SK-N-SH (cell line): ENCODE data around the gene GFRA3. TPM values are rescaled to one million over a fixed set of nuclear protein-coding genes. Genes with fewer than 3 reads are reported as not detected.

Experiments used
- CTCF ChIA-PET: fragments of 300-600, 350-600 bp; formaldehyde crosslinking; extraction: SDS; loops from one replicate; lab custom pipeline; 2021; lab: Yijun Ruan, JAX
- POLR2A ChIA-PET: fragments of 350-600 bp; sonication (Branson Sonifier 250); formaldehyde crosslinking; extraction: SDS; loops from one replicate; lab custom pipeline; 2020; ENCODE audit warnings: antibody characterized with exemption, inconsistent platforms; lab: Yijun Ruan, JAX
- DNase-seq: peaks from one replicate; pipeline ENCODE4 v3.0.0; 2012
- H2AFZ ChIP-seq: fragments of 200-600 bp; sonication (generic); 2 replicates; pipeline ENCODE4 v1.8.1; 2016; ENCODE audit warnings: antibody characterized with exemption, mild to moderate bottlenecking, low read depth
- H3F3A ChIP-seq: fragments of 200-600 bp; sonication (generic); replicated peaks from 2 replicates; pipeline ENCODE3; 2016; ENCODE audit warnings: antibody characterized with exemption, mild to moderate bottlenecking; ENCODE audit not compliant: insufficient read depth
- H3K27ac ChIP-seq, 2 experiments: fragments of 200-500 bp in 1 of 2; fragments of 200-600 bp in 1 of 2; sonication (Bioruptor generic) in 1 of 2; sonication (generic), shearing (Covaris generic) in 1 of 2; 2 replicates each; pipeline versions ENCODE4 v1.5.1 to v1.6.1; 2014 to 2016; ENCODE audit warnings: low read depth in 2 of 2, inconsistent platforms in 1 of 2, low read length in 1 of 2, mild to moderate bottlenecking in 1 of 2, mixed read lengths in 1 of 2
- H3K27me3 ChIP-seq: fragments of 200-600 bp; sonication (generic), shearing (Covaris generic); 2 replicates; pipeline ENCODE4 v1.6.1; 2016; ENCODE audit warnings: mixed run types; ENCODE audit not compliant: insufficient read depth
- H3K36me3 ChIP-seq, 2 experiments: fragments of 200-500 bp in 1 of 2; fragments of 200-600 bp in 1 of 2; sonication (Bioruptor generic) in 1 of 2; sonication (generic) in 1 of 2; replicated peaks in 1 of 2; 2 replicates each; pipeline versions ENCODE3 to v1.5.1; 2014 to 2016; ENCODE audit warnings: low read length in 1 of 2, mild to moderate bottlenecking in 1 of 2; ENCODE audit not compliant: insufficient read depth in 2 of 2, control insufficient read depth in 1 of 2
- H3K4me1 ChIP-seq, 2 experiments: fragments of 200-500 bp in 1 of 2; fragments of 200-600 bp in 1 of 2; sonication (Bioruptor generic) in 1 of 2; sonication (generic), shearing (Covaris generic) in 1 of 2; 2 replicates each; pipeline versions ENCODE4 v1.5.1 to v1.6.1; 2014 to 2016; ENCODE audit warnings: low read depth in 1 of 2, low read length in 1 of 2, mixed run types in 1 of 2; ENCODE audit not compliant: insufficient read depth in 2 of 2, control insufficient read depth in 1 of 2
- H3K4me2 ChIP-seq: fragments of 200-600 bp; sonication (generic), shearing (Covaris generic); 2 replicates; pipeline ENCODE4 v1.6.1; 2017; ENCODE audit warnings: mixed run types
- H3K4me3 ChIP-seq, 2 experiments: fragments of 200-500 bp in 1 of 2; fragments of 200-600 bp in 1 of 2; sonication (Bioruptor generic) in 1 of 2; sonication (generic), shearing (Covaris generic) in 1 of 2; 2 replicates each; pipeline versions ENCODE4 v1.5.1 to v1.8.1; 2014 to 2016; ENCODE audit warnings: low read depth in 2 of 2, inconsistent platforms in 1 of 2, low read length in 1 of 2, mild to moderate bottlenecking in 1 of 2, mixed read lengths in 1 of 2, moderate library complexity in 1 of 2
- H3K79me2 ChIP-seq: fragments of 200-600 bp; sonication (generic); 2 replicates; pipeline ENCODE4 v1.8.1; 2017; ENCODE audit warnings: mild to moderate bottlenecking; ENCODE audit not compliant: insufficient read depth
- H3K9ac ChIP-seq: fragments of 200-600 bp; sonication (generic); 2 replicates; pipeline ENCODE4 v1.6.1; 2017; ENCODE audit warnings: mixed run types
- H3K9me2 ChIP-seq: fragments of 200-600 bp; sonication (generic); 2 replicates; pipeline ENCODE4 v1.6.1; 2017; ENCODE audit warnings: mixed run types
- H3K9me3 ChIP-seq: fragments of 200-600 bp; sonication (generic); 2 replicates; pipeline ENCODE4 v1.6.1; 2017; ENCODE audit warnings: mixed run types, mild to moderate bottlenecking, moderate library complexity
- H4K20me1 ChIP-seq: fragments of 200-600 bp; sonication (generic); 2 replicates; pipeline ENCODE4 v1.6.1; 2017; ENCODE audit warnings: mild to moderate bottlenecking, mixed run types; ENCODE audit not compliant: insufficient read depth
- EZH2phosphoT487 ChIP-seq: fragments of 200-600 bp; sonication (generic); IDR thresholded peaks from 2 replicates; pipeline ENCODE4 v1.6.1; 2017; ENCODE audit warnings: low read depth, mixed run types, mild to moderate bottlenecking, antibody characterized with exemption, moderate library complexity, borderline replicate concordance
- FOSL2 ChIP-seq: IDR thresholded peaks from 2 replicates; pipeline ENCODE4 v1.4.0; 2012; ENCODE audit warnings: low read depth, mild to moderate bottlenecking, moderate library complexity, borderline replicate concordance
- FOXM1 ChIP-seq: IDR thresholded peaks from 2 replicates; pipeline ENCODE4 v1.4.0; 2012; ENCODE audit warnings: low read depth, mild to moderate bottlenecking
- GABPA ChIP-seq: IDR thresholded peaks from 2 replicates; pipeline ENCODE4 v1.4.0; 2012; ENCODE audit warnings: low read depth, mild to moderate bottlenecking
- MXI1 ChIP-seq: IDR thresholded peaks from 2 replicates; pipeline ENCODE4 v1.6.1; 2012; ENCODE audit warnings: mild to moderate bottlenecking, low read depth, low read length, improper control_type of control experiment
- NRF1 ChIP-seq: IDR thresholded peaks from 2 replicates; pipeline ENCODE4 v1.6.1; 2012; ENCODE audit warnings: low read depth, mild to moderate bottlenecking, low read length
- POLR2AphosphoS5 ChIP-seq: IDR thresholded peaks from 2 replicates; pipeline ENCODE4 v1.6.1; 2012; ENCODE audit warnings: low read depth, low read length
- RCOR1 ChIP-seq: fragments of 150-350 bp; IDR thresholded peaks from 2 replicates; pipeline ENCODE4 v1.6.1; 2017; ENCODE audit warnings: antibody characterized with exemption, low read length
- RFX5 ChIP-seq: IDR thresholded peaks from 2 replicates; pipeline ENCODE4 v1.6.1; 2012; ENCODE audit warnings: mild to moderate bottlenecking, improper control_type of control experiment, low read length
- SIN3A ChIP-seq: IDR thresholded peaks from 2 replicates; pipeline ENCODE4 v1.6.1; 2012; ENCODE audit warnings: low read depth, mild to moderate bottlenecking, low read length, moderate library complexity, borderline replicate concordance
- SMC3 ChIP-seq: IDR thresholded peaks from 2 replicates; pipeline ENCODE4 v1.6.1; 2012; ENCODE audit warnings: low read depth, low read length, improper control_type of control experiment
- TCF12 ChIP-seq: IDR thresholded peaks from 2 replicates; pipeline ENCODE4 v1.4.0; 2012
- YY1 ChIP-seq: IDR thresholded peaks from 2 replicates; pipeline ENCODE4 v1.4.0; 2012; ENCODE audit warnings: low read depth, mild to moderate bottlenecking
- polyA plus RNA-seq, 3 experiments: library from polyadenylated mRNA; depleted of rRNA; stranded (reverse); fragments of >200 nt; gene quantifications; 2 replicates each; pipeline ENCODE4 v1.2.3, GENCODE V29; 2012
- TF ChIP-seq, protein P1 (sequence below): fragments of 150-350 bp; IDR thresholded peaks from 2 replicates; pipeline ENCODE4 v1.6.1; 2016; ENCODE audit warnings: mild to moderate bottlenecking, low read depth, low read length
- TF ChIP-seq, protein P2 (sequence below): IDR thresholded peaks from 2 replicates; pipeline ENCODE4 v1.4.0; 2012; ENCODE audit warnings: low read depth, borderline replicate concordance
- TF ChIP-seq, protein P3 (sequence below): IDR thresholded peaks from 2 replicates; pipeline ENCODE4 v1.4.0; 2012; ENCODE audit warnings: low read depth, borderline replicate concordance
- TF ChIP-seq, protein P4 (sequence below): IDR thresholded peaks from 2 replicates; pipeline ENCODE4 v1.4.0; 2012; ENCODE audit warnings: low read depth
- TF ChIP-seq, protein P5 (sequence below): IDR thresholded peaks from 2 replicates; pipeline ENCODE4 v1.6.1; 2012; ENCODE audit warnings: mild to moderate bottlenecking, low read depth, low read length, moderate library complexity
- TF ChIP-seq, protein P6 (sequence below): IDR thresholded peaks from 2 replicates; pipeline ENCODE4; 2012
- TF ChIP-seq, protein P7 (sequence below): fragments of 200-600 bp; sonication (generic); IDR thresholded peaks from 2 replicates; pipeline ENCODE4 v1.6.1; 2017; ENCODE audit warnings: antibody characterized with exemption, mild to moderate bottlenecking, moderate library complexity

The GFRA3 gene
- polyA plus RNA-seq, 1 of the 3 experiments (the other 2 are of a cell fraction): 0.15 TPM

DNA sequence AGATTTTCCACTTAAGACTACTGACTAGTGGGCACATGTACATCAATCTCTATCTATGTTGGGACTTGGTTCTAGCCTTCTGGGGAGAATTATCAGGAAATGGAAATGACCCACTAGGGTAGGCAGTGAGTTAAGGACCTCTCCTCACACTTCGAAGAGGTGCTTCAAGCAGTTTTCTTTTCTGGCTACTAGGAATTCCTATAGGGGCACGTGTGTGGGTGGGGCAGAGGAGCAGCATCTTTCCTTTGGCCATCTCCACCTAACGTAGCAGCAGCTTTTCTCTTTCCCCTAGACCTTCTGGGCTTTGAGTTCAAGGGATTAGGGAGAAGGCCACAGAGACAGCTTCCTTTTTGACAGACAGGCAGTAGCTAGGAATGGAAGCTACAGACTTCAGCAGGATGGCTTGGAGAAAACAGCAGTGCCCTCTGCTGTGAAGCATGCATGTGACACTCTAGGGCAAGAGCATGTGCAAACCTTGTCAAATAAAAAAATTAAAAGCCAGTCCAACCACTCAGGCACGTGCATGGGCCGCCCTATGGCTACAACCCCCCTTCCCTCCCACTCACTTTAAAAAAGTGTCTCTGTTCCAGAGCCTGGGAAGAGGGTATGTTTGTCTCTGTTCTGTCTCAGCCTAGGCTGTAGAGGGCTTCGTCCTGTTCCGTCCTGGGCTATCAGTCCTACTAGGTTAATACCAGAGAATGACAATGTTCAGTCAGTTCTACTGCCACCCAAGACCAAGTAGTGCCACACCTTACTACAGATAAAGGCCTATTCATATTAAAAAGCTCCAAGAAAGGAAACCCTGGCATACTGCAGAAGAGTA is 8.7 kb upstream of the GFRA3 start (continued):
- TF ChIP-seq, protein P1, sequence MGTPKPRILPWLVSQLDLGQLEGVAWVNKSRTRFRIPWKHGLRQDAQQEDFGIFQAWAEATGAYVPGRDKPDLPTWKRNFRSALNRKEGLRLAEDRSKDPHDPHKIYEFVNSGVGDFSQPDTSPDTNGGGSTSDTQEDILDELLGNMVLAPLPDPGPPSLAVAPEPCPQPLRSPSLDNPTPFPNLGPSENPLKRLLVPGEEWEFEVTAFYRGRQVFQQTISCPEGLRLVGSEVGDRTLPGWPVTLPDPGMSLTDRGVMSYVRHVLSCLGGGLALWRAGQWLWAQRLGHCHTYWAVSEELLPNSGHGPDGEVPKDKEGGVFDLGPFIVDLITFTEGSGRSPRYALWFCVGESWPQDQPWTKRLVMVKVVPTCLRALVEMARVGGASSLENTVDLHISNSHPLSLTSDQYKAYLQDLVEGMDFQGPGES: no peak
- TF ChIP-seq POLR2AphosphoS5: no peak
- no peak for TF ChIP-seq NRF1
- TF ChIP-seq, protein P2, sequence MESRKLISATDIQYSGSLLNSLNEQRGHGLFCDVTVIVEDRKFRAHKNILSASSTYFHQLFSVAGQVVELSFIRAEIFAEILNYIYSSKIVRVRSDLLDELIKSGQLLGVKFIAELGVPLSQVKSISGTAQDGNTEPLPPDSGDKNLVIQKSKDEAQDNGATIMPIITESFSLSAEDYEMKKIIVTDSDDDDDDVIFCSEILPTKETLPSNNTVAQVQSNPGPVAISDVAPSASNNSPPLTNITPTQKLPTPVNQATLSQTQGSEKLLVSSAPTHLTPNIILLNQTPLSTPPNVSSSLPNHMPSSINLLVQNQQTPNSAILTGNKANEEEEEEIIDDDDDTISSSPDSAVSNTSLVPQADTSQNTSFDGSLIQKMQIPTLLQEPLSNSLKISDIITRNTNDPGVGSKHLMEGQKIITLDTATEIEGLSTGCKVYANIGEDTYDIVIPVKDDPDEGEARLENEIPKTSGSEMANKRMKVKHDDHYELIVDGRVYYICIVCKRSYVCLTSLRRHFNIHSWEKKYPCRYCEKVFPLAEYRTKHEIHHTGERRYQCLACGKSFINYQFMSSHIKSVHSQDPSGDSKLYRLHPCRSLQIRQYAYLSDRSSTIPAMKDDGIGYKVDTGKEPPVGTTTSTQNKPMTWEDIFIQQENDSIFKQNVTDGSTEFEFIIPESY: no peak
- no peak for TF ChIP-seq GABPA
- no peak for TF ChIP-seq SIN3A
- TF ChIP-seq YY1: no peak
- TF ChIP-seq MXI1: peak; percentile 97
- TF ChIP-seq EZH2phosphoT487: no peak

DNA sequence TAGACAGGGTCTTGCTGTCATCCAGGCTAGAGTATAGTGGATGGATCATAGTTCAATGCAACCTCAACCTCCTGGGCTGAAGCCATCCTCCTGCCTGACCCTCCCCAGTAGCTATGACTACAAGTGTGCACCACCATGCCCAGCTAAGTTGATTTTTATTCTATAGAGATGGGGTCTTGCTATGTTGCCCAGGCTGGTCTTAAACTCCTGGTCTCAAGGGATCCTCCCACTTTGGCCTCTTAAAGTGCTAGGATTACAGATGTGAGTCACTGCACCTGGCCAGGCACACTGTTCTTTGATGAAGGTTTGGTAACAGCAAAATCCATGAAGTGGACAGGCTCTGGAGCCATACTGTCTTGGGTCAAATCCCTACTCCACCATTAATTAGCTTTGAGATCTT is 6.5 kb upstream of the GFRA3 start:
- CTCF ChIA-PET: interaction anchor here (0.5 to 6.7 kb wide), 6 partner anchors 58 to 101 kb away, joined by 3 to 125 read pairs (median 4); partner anchors contain the start of gene KIF20A
- Histone ChIP-seq H4K20me1 (no peaks in the 10 kb centered on the region), H3K9ac (no peak overlapping the region), H3K4me3 (no peak overlapping the region), H2AFZ (no peak overlapping the region), H3K9me2 (no peaks in the 10 kb centered on the region), H3F3A (no peaks in the 10 kb centered on the region), H3K27ac (no peak overlapping the region), H3K27me3 (no peaks in the 10 kb centered on the region), H3K79me2 (no peaks in the 10 kb centered on the region), H3K36me3 (no peaks in the 10 kb centered on the region), H3K4me1 (peaks cover 0 to 6% of the 10 kb centered on the region in 2 experiments; a peak in 1 of 4 replicates), H3K4me2 (no peak overlapping the region), H3K9me3 (no peaks in the 10 kb centered on the region)
- TF ChIP-seq RFX5: no peak
- TF ChIP-seq, protein P3, sequence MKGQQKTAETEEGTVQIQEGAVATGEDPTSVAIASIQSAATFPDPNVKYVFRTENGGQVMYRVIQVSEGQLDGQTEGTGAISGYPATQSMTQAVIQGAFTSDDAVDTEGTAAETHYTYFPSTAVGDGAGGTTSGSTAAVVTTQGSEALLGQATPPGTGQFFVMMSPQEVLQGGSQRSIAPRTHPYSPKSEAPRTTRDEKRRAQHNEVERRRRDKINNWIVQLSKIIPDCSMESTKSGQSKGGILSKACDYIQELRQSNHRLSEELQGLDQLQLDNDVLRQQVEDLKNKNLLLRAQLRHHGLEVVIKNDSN: no peak
- TF ChIP-seq, protein P4, sequence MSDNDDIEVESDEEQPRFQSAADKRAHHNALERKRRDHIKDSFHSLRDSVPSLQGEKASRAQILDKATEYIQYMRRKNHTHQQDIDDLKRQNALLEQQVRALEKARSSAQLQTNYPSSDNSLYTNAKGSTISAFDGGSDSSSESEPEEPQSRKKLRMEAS: no peak
- no peak for TF ChIP-seq FOXM1
- no peak for TF ChIP-seq FOSL2
- no peak for TF ChIP-seq SMC3
- no peak for TF ChIP-seq TCF12
- TF ChIP-seq RCOR1: no peak
- TF ChIP-seq, protein P5, sequence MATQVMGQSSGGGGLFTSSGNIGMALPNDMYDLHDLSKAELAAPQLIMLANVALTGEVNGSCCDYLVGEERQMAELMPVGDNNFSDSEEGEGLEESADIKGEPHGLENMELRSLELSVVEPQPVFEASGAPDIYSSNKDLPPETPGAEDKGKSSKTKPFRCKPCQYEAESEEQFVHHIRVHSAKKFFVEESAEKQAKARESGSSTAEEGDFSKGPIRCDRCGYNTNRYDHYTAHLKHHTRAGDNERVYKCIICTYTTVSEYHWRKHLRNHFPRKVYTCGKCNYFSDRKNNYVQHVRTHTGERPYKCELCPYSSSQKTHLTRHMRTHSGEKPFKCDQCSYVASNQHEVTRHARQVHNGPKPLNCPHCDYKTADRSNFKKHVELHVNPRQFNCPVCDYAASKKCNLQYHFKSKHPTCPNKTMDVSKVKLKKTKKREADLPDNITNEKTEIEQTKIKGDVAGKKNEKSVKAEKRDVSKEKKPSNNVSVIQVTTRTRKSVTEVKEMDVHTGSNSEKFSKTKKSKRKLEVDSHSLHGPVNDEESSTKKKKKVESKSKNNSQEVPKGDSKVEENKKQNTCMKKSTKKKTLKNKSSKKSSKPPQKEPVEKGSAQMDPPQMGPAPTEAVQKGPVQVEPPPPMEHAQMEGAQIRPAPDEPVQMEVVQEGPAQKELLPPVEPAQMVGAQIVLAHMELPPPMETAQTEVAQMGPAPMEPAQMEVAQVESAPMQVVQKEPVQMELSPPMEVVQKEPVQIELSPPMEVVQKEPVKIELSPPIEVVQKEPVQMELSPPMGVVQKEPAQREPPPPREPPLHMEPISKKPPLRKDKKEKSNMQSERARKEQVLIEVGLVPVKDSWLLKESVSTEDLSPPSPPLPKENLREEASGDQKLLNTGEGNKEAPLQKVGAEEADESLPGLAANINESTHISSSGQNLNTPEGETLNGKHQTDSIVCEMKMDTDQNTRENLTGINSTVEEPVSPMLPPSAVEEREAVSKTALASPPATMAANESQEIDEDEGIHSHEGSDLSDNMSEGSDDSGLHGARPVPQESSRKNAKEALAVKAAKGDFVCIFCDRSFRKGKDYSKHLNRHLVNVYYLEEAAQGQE: no peak
- TF ChIP-seq, protein P6, sequence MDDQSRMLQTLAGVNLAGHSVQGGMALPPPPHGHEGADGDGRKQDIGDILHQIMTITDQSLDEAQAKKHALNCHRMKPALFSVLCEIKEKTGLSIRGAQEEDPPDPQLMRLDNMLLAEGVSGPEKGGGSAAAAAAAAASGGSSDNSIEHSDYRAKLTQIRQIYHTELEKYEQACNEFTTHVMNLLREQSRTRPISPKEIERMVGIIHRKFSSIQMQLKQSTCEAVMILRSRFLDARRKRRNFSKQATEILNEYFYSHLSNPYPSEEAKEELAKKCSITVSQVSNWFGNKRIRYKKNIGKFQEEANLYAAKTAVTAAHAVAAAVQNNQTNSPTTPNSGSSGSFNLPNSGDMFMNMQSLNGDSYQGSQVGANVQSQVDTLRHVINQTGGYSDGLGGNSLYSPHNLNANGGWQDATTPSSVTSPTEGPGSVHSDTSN: no peak
- TF ChIP-seq, protein P7, sequence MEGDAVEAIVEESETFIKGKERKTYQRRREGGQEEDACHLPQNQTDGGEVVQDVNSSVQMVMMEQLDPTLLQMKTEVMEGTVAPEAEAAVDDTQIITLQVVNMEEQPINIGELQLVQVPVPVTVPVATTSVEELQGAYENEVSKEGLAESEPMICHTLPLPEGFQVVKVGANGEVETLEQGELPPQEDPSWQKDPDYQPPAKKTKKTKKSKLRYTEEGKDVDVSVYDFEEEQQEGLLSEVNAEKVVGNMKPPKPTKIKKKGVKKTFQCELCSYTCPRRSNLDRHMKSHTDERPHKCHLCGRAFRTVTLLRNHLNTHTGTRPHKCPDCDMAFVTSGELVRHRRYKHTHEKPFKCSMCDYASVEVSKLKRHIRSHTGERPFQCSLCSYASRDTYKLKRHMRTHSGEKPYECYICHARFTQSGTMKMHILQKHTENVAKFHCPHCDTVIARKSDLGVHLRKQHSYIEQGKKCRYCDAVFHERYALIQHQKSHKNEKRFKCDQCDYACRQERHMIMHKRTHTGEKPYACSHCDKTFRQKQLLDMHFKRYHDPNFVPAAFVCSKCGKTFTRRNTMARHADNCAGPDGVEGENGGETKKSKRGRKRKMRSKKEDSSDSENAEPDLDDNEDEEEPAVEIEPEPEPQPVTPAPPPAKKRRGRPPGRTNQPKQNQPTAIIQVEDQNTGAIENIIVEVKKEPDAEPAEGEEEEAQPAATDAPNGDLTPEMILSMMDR: no peak
- TF ChIP-seq EZH2phosphoT487: no peak
- TF ChIP-seq NRF1: no peak
- POLR2A ChIA-PET: no interaction called here
- no peak for DNase-seq
